GM19351 (cell line): ENCODE data around the gene BARHL2.

Experiments
- ATAC-seq: cut with Tn5 transposase; IDR thresholded peaks from one replicate; pipeline ENCODE4 v1.9.1; 2021; ENCODE audit warnings: mild to moderate bottlenecking, moderate library complexity; ENCODE audit not compliant: unreplicated experiment

Gene BARHL2

GRCh38 chr1:90724926-90725656 lies 8.0 kb upstream of the BARHL2 start:
- no peak for ATAC-seq

- no peak for ATAC-seq
These were observed 7.3 kb upstream of the BARHL2 start for GRCh38 chr1:90724361-90724760.

DNA sequence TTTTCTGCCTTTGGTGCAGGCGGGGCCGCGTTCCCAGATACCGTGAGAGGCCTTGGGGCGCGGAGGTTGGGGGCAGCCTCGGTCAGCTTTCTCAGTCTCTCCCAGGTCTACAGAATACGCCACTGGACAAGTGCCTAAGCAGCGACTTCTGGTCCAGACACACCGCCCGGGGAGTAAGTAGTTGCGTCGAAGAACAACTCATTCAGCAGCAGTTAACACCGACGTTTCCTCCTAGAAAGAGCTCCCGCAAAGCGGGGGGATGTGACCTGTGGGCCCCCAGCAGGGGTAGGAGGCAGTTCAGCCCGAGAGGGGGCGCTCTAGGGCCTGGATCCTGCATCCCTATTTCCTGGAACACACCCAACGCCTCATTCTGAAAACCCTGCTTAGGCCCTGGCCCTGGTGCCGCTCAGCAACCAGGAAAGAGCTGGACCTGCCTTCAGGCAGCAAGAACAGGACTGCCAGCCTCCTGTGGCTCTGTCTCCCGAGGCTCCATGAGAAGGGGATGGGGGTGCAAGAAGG lies 6.5 kb upstream of the BARHL2 start:
- no peak for ATAC-seq

DNA sequence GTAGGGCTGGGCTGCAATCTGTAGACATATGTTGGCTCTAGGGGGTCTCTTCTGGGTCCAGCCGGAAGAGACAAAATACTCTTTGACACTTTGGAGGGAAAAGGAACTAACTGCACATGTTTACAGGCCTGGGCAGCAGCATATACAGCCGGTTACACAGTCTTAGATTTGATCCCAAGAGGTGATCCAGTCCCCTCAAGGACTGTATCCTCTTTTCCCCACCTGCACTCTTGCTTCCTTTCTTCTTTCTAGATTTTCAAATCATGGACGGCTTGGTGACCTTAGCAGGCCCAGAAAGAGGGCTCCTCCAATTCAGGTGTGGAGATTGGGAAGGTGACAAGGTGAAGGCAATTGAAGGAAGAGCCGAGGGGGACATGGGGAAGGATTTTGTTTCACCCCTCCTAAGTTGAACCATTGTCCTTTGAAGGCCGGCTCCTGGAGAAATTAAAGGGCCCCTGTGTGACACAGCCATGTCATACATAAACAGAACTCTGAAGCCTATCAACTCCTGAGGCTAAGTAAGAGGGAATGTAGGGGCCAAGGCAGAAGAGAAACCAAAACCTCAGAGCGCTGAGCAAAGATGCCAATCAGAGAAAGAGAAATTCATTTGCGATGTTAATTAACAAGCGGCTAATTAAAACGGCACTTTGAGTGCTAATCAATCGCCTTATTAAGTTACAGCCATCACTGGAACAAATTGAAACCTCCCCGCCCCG lies 5.9 kb upstream of the BARHL2 start:
- no peak for ATAC-seq

- peak; percentile 71 for ATAC-seq
These were observed 4.4 kb upstream of the BARHL2 start for GRCh38 chr1:90721210-90722194.

DNA sequence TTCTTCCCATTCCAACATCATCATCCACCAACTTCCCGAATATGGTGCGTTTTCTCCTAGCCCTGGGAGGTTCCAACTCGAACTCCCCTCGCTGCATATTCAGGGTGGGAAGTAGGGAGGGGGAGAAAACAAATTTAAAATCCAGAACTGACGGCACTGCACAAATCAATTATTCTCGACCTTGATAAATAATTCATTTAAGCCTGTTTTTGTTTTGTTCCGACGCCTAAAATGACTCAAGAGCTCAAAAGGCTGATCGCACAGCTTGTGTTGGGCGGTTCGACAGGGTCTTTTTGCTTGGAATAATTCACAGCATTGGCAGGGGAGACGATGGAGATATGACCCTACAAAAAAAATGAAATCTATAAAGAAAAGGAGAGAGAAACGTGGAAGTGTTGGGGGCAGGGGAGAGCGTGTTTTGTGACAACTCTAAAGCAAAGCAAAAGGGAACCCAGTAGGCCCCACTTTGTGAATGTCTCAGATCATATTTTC lies 3.1 kb upstream of the BARHL2 start:
- no peak for ATAC-seq

GRCh38 chr1:90719330-90720144 lies 2.4 kb upstream of the BARHL2 start:
- ATAC-seq = no peak

- ATAC-seq = no peak
These were observed 1.6 kb upstream of the BARHL2 start for GRCh38 chr1:90718411-90719329.

DNA sequence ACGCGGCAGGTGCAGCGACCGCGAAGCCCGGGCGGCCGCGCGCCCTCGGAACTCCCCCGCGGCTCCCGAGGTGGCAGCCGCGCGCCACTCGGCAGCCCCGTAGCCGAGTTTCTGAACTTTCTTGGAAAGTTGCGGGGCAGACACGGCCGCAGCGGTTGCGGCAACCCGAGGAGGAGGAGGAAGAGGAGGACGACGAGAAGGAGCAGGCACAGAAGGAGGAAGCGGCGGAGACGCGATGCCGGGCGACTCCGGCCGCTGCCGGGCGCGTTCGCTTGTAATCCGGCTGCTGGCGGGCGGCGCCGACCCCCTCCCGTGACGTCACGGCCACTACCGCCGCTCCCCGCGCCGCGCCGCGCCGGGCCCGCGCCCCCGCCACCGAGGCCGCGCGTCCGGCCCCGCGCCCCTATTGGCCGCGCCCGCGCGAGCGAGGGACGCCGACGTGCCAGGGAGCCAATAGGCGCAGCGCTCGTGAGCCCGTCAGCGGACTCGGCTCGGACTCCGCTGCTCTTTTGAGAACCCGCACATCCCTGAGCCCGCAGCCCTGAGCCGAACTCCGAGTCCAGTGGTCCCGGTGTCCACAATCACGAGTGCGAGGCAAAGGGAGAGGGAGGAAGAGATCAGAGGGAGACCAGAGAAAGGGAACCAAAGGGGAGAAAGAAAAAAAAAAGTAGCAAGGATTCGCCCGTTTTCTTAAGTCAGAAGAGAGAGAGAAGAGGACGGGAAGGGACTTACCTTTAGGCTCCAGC lies 736 bp upstream of the BARHL2 start:
- no peak for ATAC-seq

- no peak for ATAC-seq
These were observed 208 bp upstream of the BARHL2 start for GRCh38 chr1:90717356-90717664.

DNA sequence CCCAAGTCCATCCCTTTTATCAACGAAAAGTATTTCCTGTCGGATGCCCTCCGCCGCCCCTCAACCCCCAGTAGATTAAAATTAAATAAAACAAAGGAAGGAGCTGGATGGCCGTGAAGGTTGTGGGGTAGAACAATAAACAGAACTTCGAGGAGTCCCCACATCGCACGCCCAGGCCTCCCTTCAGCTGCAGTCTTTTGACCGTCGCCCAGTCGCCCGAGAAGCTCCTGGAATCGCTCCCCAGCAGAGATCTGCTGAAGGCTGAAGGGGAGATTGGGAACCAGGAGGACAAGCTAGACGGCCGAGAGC lies 905 bp downstream of the BARHL2 start:
- no peak for ATAC-seq

GRCh38 chr1:90715309-90715708 lies 1.8 kb downstream of the BARHL2 start:
- no peak for ATAC-seq

DNA sequence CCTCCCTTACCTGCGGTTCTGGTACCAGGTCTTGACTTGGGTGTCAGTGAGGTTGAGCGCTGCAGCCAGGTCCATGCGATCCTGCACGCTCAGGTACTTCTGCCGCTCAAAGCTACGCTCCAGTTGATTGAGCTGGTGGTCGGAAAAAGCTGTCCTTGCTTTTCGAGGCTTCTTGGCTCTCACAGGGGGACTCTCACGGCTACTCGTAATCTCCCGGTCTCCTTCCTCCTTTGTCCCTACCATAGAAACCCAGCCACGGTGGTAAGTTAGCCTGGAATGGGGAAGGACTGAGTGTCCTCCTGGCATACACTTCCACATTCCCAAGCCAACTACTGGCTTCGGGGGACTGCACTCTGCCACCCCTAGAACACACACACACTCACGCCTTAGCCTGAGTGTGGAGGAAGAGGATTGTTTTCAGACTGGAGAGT lies 2.6 kb downstream of the BARHL2 start:
- no peak for ATAC-seq

DNA sequence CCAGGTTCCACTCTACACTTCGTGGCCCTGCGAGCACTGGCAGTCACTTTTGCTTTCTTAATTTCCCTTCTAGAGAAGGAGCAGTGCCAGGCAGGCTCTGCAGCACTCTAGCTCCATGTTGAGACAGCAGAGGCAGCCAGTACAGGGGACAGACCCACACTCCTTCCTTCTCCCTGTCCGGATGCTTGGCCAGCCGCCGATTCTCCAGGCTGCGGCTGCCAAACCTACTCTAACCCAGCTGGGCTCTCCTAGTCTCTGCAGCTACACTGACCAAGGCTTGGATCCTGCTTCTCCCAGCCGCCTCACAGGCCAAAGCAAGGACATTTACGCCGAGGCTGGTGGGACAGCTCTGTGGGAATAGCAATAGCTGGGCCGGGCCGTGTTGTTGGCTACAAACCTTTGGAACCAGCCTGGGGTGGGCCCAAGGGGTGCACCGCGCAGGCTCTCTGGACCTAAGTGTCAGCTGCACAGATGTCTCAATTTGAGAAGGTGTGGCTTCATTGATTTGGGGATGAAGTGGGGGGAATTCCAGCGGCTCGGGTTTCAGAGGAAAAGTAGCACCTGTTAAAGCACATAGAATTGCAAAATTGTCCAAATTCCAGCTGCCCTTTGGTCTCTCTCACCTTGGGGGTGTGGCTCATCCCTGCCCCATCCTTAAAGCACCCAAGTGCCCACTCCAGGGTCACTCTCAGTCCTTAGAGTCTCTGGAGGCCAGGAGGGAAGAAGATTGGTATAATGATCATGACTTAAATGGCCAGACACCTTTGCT lies 3.2 kb downstream of the BARHL2 start:
- no peak for ATAC-seq

- ATAC-seq = no peak
These were observed 4.0 kb downstream of the BARHL2 start for GRCh38 chr1:90712915-90713730.

- no peak for ATAC-seq
These were observed 4.8 kb downstream of the BARHL2 start for GRCh38 chr1:90712153-90712856.
